HG03520 (cell line): Measurements from ENCODE around the gene SNX11.
A peak's percentile ranks its signal among the peaks of the same experiment; 100 is the strongest.
"Not testable (repeated sequence)": the region's sequence is repeated elsewhere in the genome, so short reads cannot be mapped to it uniquely, and the experiment has no call there.

Source experiments
- ATAC-seq: cut with Tn5 transposase; IDR thresholded peaks from one replicate; pipeline ENCODE4 v1.9.1; 2021; ENCODE audit warnings: mild to moderate bottlenecking, moderate library complexity; ENCODE audit not compliant: unreplicated experiment

The SNX11 gene, protein sequence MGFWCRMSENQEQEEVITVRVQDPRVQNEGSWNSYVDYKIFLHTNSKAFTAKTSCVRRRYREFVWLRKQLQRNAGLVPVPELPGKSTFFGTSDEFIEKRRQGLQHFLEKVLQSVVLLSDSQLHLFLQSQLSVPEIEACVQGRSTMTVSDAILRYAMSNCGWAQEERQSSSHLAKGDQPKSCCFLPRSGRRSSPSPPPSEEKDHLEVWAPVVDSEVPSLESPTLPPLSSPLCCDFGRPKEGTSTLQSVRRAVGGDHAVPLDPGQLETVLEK

DNA sequence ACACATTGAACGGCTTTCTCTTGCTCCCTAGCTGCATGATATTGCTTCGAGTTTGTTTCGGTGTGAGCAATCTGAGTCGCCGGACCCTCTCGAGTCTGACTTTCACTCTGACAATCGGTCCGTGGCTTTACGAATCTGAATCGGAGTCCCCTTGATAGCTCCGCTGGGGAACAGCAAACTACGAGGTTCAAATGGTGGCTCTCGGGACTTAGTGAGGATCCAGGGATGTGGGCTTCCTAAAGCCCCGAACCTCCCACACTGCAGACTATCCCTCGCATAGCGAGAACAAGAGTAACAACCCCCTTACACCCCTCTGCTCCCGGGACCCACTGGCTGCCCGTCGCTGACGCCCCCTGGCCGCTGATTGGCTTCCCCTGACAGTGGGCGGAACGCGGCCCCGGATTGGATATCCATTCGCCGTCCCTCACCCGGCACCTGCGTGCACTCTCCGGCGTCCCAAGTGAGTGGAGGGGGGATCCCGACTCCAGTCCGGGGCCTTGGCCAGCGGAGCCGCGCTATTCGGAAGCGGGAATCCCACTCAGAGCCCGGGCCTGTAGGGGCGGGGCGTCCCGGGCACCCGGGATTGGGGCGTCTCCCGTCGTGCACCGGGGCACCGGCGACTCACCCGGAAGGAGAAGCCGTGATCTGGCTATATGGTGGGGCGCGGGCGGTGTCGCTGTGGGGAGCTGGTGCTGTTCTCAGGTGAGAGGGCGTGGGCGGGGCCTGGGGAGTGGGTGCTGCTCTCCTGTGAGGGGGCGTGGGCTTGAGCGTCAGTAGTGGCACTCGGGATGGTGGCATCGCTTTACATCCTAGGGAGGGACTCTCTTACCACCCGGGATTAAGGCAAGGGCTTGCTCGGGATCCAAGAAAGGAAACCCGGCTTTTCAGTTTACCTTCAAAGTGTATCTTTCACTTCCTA, at the start of gene SNX11:
TSS of gene SNX11 (plus strand) at position 630 of the 919 bp plus-strand sequence. CDS start 4,278 bp downstream, outside the sequence.
- peak; percentile 70 for ATAC-seq

DNA sequence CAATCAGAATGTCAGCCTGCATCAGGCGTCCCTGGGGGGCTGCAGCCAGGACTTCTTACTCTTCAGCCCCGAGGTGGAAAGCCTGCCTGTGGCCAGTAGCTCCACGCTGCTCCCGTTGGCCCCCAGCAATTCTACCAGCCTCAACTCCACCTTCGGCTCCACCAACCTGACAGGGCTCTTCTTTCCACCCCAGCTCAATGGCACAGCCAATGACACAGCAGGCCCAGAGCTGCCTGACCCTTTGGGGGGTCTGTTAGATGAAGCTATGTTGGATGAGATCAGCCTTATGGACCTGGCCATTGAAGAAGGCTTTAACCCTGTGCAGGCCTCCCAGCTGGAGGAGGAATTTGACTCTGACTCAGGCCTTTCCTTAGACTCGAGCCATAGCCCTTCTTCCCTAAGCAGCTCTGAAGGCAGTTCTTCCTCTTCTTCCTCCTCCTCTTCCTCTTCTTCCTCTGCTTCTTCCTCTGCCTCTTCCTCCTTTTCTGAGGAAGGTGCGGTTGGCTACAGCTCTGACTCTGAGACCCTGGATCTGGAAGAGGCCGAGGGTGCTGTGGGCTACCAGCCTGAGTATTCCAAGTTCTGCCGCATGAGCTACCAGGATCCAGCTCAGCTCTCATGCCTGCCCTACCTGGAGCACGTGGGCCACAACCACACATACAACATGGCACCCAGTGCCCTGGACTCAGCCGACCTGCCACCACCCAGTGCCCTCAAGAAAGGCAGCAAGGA, 49.0 kb upstream of the SNX11 start:
- ATAC-seq, result no peak

DNA sequence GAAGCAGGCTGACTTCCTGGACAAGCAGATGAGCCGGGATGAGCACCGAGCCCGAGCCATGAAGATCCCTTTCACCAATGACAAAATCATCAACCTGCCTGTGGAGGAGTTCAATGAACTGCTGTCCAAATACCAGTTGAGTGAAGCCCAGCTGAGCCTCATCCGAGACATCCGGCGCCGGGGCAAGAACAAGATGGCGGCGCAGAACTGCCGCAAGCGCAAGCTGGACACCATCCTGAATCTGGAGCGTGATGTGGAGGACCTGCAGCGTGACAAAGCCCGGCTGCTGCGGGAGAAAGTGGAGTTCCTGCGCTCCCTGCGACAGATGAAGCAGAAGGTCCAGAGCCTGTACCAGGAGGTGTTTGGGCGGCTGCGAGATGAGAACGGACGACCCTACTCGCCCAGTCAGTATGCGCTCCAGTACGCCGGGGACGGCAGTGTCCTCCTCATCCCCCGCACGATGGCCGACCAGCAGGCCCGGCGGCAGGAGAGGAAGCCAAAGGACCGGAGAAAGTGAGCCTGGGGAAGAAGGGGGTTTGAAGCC, 48.4 kb upstream of the SNX11 start:
- ATAC-seq, result no peak

DNA sequence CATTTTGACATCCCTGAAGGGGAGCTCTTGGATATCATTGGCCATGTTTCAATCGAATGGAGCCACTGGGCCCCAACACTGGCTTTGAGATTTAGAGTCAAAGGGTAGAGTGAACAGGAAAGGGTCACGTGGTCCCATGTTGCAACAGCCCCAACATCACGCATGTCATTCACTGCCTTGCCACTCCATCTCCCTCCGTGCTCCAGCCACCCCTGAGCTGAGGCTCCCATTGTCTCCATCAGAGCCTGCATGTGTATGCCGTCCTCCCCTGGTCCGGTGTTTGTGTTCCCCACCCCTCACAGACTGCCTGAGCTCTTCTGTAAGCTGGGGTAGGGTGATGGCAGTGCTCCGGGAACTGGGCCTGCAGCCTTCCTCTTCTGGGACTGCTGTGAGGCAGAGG, 47.3 kb upstream of the SNX11 start:
- ATAC-seq, result no peak

DNA sequence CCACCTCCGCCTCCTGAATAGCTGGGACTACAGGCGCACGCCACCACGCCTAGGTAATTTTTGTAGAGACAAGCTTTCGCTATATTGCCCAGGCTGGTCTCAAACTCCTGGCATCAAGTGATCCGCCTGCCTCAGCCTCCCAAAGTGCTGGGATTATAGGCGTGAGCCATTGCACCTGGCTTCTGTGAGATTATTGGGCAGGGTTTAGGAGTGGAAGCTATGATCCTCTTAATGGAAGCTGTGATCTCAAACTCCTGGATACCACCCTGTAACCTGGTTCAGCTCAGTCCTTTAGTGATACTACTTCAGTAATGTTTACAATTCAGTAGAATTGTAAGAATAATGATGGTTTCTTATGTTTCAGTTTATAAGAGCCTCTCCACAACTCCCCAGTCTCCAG, 45.3 kb upstream of the SNX11 start:
- no peak for ATAC-seq

DNA sequence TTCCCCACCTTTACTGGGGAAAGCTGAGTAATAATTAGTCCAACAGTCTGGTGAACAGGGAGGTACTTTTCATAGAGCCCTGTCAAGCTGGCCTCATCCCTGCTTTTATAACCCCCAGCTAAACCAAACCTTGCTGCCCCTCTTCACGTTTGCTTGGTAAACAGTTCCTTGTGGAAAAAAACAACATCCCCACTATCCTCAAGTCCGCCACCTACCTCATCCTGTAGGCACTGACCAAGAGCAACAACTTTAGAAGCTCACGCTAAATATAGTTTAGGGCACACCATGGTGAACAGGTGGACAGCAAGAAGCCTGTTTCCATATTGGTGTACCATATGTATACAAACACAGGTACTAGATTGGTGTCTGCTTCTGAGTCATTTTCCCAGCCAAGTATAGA, 42.9 kb upstream of the SNX11 start:
- ATAC-seq, result no peak

DNA sequence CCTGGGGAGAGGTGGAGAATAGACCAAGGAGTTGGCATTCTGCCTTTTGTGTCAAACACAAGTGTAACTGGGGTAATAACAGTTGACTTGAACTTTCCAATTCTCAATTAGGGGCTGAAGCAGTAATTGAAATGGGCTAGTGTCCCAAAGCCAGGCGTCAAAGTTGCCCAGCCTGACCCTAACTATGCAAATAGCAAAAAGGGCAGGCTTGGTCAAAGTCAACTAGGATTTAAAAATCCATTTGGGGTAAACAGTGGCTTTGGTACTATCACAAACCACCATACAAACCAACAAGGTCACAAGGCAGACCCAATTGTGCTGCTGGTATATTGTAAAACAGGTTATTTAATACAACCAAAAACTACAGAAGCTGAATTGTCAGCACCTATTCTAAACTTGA, 41.4 kb upstream of the SNX11 start:
- ATAC-seq, result no peak

DNA sequence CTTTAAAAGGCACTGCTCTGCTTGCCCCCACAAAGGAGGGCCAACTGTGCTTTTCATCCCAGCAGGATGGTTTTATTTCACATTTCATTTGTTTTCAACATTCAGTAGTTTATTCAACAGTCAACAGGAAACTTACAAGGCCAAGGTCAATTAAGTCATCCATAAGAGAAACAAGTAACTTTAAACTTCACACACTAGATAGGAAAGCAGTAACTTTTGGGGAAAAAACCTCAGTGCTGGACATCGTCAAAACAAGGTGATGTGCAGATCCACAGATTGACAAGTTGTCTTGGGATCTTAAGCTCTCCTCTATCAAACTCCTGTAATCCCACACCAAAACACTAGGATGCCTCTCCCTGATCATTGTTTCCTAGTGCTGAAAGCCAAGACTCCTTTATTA, 40.9 kb upstream of the SNX11 start:
- ATAC-seq, result no peak

DNA sequence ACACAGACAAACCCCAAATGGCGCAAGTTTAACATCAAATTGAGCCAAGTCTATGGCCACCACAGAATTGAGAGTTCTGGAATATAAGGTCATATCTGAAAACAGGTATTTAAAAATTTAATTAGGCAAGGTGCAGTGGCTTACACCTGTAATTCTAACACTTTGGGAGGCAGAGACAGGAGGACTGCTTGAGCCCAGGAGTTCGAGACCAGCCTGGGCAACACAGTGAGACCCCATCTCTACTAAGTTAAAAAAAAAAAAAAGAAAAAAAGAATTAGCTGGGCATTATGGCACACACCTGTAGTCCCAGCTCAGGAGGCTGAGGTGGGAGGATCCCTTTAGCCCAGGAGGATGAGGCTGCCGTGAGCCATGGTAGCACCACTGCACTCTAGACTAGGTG, 40.3 kb upstream of the SNX11 start:
- no peak for ATAC-seq

DNA sequence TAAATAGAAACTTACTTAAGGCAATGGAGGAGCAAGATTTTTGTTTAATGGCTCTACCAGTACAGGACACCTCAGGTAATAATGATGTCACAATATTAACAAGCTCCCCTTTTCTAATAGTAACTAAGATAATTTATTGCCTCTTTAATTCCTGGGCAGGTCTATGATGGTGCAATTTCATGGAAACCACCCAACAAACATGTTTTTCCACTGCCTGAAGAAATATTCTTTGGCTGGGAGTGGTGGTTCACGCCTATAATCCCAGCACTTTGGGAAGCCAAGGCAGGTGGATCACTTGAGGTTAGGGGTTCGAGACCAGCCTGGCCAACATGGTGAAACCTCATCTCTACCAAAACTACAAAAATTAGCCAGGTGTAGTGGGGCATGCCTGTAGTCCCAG, 39.8 kb upstream of the SNX11 start:
- ATAC-seq, result not testable (repeated sequence)

DNA sequence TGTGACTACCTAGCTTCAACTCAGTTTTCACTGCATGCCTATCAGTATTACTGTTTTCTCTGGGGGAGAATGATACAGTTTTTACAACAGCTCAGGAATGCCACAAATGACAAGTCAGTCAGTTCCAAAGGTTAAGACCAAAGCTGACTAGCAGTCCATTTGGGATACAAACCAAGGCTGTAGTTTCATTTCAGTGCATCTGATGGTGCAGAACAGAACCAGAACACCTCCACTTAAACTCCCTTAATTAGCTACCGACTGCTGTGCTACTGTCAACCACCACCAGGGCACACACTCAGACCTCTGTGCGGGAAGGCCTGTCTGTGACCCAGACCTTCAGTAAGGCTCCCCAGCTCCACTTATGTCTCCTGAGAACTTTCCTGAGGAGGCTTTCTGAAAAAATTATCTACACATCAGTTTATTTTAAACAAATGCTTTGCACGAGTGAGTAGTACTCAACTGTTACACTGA, 39.0 kb upstream of the SNX11 start:
- no peak for ATAC-seq

DNA sequence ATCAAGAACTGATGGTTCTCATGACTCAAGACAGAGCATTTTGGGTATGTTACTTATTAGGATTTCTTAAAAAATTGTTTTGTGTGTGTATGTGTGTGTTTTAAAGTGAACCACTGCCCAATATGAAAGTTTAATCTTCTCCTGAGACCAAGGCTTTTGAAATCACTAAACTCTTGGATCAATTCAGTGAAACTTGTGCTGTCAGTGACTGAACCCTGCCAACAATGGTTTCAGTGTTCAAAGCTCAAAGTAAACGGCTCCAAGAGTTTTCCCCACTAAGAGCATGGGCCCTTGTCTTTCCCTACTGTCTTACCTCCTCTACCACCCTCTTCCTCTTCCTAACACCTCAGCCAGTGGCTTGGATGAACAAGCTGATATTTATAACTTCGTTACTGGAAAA, 37.4 kb upstream of the SNX11 start:
- ATAC-seq, result no peak

DNA sequence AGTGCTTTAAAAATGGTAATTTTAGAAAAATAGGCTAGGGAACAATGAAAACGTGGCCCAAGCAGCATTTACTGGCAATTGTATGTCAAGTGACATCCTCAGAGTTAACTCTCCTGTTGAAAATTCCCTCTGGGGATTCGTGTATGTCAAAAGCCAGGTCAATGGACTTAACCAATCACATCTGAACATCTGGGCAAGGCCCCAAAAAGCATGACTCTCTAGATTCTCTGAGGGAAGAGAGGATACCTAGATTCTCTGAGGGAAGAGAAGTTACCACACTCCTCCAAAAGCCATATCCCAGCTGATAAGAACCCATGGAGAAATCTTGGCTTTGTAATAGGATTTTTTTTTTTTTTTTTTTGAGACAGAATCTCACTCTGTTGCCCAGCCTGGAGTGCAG, 35.9 kb upstream of the SNX11 start:
- ATAC-seq, result no peak

DNA sequence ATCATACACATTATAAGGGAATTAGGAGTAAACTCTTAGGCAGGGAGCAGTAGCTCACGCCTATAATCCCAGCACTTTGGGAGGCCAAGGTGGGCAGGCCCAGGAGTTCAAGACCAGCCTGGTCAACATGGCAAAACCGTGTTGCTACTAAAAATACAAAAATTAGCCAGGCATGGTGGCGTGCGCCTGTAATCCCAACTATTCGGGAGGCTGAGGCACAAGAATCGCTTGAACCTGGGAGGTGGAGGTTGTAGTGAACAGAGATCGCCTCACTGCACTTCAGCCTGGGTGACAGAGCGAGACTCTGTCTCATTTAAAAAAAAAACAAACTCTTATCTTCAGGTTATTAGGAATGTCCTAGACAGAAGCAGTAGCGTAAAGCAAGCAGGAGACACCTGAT, 34.8 kb upstream of the SNX11 start:
- not testable (repeated sequence) for ATAC-seq

DNA sequence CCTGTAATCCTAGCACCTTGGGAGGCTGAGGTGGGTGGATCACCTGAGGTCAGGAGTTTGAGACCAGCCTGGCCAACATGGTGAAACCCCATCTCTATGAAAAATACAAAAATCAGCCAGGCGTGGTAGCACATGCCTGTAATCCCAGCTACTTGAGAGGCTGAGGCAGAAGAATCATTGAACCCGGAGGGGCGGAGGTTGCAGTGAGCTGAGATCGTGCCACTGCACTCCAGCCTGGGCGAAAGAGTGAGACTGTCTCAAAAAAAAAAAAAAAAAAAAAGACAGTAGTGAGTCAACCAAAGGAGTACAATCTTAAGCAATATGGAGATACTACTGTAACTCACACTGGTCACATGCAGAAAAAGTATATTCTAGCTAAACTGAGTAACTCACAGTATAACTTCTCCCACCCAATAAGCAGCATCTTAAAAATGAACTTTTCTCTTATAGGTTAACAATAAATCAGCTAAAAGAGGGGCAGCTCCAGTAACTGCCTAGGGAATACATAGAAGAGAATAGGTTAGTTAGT, 33.9 kb upstream of the SNX11 start:
- not testable (repeated sequence) for ATAC-seq

DNA sequence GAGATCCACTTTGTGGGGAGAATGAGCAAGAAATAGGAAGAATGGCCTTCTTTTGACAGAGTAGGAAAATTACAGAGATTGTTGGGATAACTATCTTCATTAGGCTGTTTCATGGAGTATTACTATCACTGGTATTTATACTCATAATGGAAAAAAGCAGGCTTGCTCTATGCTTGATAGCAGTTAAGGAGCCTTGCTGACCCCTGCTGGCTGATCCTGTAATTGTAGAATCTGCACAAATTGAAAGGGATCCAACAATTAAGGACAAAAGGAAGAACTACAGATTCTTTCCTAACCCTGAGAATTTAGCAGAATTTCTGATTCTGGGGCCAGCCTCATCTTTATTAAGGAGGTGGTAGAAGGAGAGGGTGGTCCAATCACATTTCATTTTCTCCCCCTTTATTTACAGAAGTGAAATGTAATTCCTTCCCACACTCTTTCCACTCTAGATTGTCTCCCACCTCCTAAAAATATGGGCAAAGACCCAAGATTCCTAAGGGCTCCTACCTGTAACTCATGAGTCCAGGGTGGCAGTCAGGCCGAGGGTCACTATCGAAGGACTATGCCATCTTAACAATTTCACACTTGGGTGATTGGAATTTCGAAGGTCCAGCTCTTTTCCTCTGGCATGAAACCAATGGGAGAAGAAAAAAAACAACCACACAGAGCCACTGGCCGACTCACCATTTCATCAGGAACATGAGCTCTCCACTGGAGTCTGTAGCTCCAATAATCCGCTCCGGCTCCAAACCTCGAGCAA, 33.1 kb upstream of the SNX11 start:
- no peak for ATAC-seq

DNA sequence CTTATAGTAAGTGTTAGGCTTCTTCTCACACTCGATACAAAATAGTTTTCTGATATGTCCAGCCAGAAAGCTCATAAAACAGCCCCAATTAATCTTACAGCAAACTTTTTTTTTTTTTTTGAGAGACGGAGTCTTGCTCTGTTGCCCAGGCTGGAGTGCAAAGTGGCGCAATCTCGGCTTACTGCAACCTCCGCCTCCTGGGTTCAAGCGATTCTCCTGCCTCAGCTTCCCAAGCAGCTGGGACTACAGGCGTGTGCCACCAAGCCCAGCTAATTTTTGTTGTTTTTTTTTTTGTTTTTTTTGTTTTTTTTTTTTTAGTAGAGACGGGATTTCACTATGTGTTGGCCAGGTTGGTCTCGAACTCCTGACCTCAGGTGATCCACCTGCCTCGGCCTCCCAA, 30.4 kb upstream of the SNX11 start:
- ATAC-seq, result not testable (repeated sequence)

DNA sequence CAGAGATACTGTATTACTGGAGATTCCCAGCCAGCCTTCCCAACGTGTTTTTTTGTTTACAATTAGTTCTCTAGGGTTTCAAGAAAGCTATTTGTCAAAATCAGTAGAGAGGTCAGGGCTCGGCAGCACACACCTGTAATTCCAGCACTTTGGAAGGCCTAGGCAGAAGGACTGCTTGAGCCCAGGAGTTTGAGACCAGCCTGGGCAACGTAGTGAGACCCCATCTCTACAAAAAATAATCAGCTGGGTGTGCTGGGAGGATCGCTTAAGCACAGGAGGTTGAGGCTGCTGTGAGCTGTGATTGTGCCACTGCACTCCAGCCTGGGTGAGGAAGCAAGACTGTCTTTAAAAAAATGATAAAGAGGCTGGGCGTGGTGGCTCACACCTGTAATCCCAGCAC, 25.7 kb upstream of the SNX11 start:
- ATAC-seq, result no peak

DNA sequence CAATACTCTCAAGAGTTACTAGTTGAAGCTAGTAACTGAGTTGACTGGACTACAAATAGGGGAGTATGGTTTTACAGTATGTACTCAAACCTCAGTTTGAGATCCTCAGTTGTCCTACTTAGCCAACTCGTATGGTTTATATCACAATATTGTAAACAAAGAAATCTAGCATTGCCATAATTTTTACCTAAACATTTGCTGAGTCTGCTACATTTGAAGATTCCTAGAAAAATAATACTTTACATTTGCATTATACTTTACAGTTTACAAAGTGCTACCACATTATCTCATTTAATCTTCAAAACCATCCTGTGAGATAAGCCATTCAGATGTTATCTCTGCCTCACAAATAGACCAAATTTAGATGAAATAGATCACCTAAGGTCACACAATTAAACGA, 22.6 kb upstream of the SNX11 start:
- no peak for ATAC-seq

DNA sequence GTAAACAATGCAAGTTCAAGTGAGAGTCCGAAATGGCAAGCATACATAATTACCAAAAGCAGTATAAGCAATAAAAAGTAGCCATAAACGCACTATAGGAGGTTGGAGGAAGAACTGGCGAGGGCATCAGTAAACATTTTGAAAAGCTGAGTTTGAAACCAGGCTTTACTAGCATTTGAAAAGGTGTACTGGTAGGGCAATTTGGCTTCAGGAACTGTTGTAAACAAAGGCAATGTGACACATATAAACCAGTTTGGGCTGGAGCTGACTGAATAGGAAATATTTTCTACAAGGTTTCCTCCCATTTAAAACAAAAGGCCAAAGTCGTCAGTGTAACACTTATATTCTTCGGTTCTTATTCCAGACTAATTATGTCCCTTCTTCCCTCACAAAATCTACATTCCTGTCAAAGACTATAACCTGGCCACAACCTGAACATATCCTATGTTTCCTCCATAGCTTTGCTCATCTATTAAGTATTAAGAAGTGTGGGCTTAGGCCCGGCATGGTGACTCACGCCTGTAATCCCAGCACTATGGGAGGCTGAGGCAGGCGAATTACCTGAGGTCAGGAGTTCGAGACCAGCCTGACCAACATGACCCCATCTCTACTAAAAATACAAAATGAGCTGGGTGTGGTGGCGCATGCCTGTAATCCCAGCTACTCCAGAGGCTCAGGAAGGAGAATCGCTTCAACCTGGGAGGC, 14.1 kb upstream of the SNX11 start:
- no peak for ATAC-seq
